Measurements from ENCODE around the gene MAP3K2.
A peak's percentile ranks its signal among the peaks of the same experiment; 100 is the strongest.

Gene MAP3K2, protein sequence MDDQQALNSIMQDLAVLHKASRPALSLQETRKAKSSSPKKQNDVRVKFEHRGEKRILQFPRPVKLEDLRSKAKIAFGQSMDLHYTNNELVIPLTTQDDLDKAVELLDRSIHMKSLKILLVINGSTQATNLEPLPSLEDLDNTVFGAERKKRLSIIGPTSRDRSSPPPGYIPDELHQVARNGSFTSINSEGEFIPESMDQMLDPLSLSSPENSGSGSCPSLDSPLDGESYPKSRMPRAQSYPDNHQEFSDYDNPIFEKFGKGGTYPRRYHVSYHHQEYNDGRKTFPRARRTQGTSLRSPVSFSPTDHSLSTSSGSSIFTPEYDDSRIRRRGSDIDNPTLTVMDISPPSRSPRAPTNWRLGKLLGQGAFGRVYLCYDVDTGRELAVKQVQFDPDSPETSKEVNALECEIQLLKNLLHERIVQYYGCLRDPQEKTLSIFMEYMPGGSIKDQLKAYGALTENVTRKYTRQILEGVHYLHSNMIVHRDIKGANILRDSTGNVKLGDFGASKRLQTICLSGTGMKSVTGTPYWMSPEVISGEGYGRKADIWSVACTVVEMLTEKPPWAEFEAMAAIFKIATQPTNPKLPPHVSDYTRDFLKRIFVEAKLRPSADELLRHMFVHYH

DNA sequence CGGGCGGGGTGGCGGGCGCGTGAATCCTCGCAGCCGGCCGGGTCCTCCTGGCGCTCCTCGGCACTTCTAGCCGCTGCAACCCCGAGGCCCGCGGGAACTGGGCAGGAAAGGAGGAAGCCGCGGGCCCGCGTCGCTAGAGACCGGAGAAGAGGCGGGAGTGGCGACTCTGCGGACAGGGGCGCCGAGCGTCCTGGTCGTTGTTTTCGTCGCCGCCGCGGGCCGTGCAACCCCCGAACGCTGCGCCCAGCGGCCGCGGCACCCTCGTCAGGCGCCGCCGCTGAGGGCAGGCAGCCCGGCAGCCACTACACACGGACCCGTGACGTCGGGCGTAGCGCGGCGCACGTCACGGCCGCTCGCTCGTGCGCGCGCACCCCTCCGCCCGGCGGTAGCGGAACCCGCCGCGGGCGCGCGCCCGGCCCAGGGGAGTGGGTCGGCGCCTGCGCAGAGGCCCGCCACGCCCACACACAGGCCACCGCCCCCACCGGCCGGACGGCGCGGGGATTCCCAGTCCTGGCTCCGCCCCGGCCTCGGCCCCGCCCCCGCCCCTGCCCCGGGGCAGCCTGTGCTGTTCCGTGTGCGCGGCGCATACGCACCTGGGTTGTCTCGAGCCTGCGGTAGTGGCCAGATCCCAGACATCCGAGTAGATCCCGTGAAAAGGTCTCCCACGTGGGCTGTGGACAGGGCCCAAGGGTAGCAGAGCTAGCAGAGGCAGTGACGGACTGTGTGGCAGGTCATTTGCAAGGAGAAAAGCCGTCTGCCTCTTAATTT is at the start of gene MAP3K2:
Gene MAP3K2 (minus strand): TSS at position 321 of the 768 bp plus-strand sequence. CDS start 44,846 bp downstream, outside the sequence.
- peak; percentile 99 for DNase-seq (ENCODE audit: extremely low spot score)
- ChIA-PET POLR2A (interaction anchor here (0.9 to 2.1 kb wide), 4 partner anchors 11 to 17 kb away, joined by 3 to 10 read pairs (median 5); no protein-coding TSS in a partner anchor), CTCF (interaction anchor here (1.1 kb wide), 1 partner anchor 17 kb away, joined by 3 read pairs; no protein-coding TSS in a partner anchor)
- no peak for TF ChIP-seq NFRKB (IDR thresholded peaks at IDR 0.05)
- TF ChIP-seq FOXK2 (IDR thresholded peaks at IDR 0.05): no peak
- TF ChIP-seq LEF1 (IDR thresholded peaks at IDR 0.05; ENCODE audit: borderline replicate concordance): no peak

DNA sequence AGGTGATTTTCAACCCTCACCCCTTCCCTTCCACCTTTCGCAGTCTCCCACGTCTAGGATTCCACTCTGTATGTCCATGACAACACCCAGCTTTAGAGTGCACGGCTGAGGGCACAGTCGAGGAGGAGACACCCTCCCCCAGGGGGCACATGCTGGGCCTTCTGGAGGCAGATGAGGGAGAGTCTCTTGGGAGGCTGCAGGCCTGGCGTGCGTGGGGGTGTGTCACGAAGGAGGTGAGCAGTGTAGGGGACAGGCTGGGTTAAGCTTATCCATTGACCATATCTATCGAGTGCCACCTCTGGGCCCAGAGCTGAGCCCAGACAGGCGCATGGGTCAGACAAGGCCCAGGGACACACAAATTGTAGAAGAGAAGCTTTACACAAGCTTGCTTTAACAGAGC is 49.3 kb upstream of the MAP3K2 start:
- no peak for TF ChIP-seq TARDBP (IDR thresholded peaks at IDR 0.05)
- no peak for TF ChIP-seq BHLHE40 (IDR thresholded peaks at IDR 0.05; ENCODE audit: borderline replicate concordance)
- TF ChIP-seq NFRKB (IDR thresholded peaks at IDR 0.05): no peak
- TF ChIP-seq FOXA1 (IDR thresholded peaks at IDR 0.05): no peak
- no peak for TF ChIP-seq SUZ12 (IDR thresholded peaks at IDR 0.05)
- no peak for DNase-seq (ENCODE audit: extremely low spot score)
- ChIA-PET POLR2A (no interaction called here), CTCF (interaction anchor here (1.0 kb wide), 1 partner anchor 21 kb away, joined by 3 read pairs; no protein-coding TSS in a partner anchor)

DNA sequence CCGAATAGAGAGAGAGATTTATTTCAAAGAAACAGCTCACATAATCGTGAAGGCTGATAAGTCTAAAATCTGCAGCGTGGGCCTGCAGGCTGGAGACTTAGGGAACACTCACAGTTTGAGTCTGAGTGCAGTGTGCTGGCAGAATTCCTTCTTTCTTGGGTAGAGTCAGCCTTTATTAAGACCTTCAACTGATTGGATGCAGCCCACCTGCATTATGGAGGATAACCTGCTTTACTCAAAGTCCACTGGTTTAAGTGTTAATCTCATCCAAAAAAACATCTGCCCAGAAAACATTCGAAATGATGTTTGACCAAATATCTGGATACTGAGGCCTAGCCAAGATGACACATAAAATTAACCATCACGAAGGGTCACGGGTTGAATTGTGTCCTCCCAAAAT is 46.7 kb upstream of the MAP3K2 start:
- TF ChIP-seq FOXA1 (IDR thresholded peaks at IDR 0.05) (no peak), ZNF384 (IDR thresholded peaks at IDR 0.05) (no peak), FOXM1 (IDR thresholded peaks at IDR 0.05; ENCODE audit: borderline replicate concordance) (no peak), TARDBP (IDR thresholded peaks at IDR 0.05) (no peak), ELF4 (IDR thresholded peaks at IDR 0.05) (no peak), PKNOX1 (IDR thresholded peaks at IDR 0.05) (no peak), ARNT (IDR thresholded peaks at IDR 0.05) (no peak), BHLHE40 (IDR thresholded peaks at IDR 0.05; ENCODE audit: borderline replicate concordance) (no peak), FOXK2 (IDR thresholded peaks at IDR 0.05) (no peak), CTBP1 (IDR thresholded peaks at IDR 0.05; ENCODE audit: borderline replicate concordance) (no peak), SP1 (IDR thresholded peaks at IDR 0.05) (no peak), L3MBTL2 (conservative IDR thresholded peaks at IDR 0.05) (no peak)
- no peak for DNase-seq (ENCODE audit: extremely low spot score)
- CTCF ChIA-PET: no interaction called here
- POLR2A ChIA-PET: no interaction called here

DNA sequence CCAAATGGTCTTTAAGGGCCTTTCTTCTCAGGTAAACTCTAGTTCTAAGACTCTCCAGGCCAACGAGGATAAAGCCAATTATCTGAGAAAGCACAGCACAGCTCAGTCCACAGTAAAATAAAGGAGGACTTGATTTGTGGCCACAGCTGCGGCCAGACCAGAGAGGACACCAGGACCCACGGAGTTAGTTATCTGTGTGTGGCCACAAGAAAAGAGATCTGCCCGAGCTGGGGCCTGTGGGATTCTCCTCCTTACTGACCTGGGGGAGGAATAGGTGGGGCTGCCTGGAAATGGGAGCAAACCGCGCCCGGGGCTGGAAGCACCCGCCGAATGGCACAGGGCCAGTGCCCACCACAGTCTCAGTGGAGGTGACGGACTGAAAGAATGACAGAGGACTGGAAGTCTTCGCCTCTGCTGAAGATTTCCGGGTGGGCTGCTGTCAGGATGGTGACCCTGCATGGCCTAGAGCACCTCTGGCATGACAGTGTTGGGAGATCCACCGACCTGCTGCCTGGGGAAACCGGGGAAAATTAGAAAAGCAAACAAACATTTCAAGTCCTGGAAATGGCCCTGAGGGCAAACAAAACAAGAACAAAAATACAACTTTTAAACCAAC is 43.7 kb upstream of the MAP3K2 start:
- DNase-seq (ENCODE audit: extremely low spot score): no peak
- CTCF ChIA-PET: no interaction called here
- TF ChIP-seq FOXA1 (IDR thresholded peaks at IDR 0.05) (no peak), ZNF384 (IDR thresholded peaks at IDR 0.05) (no peak), TARDBP (IDR thresholded peaks at IDR 0.05) (no peak), ELF4 (IDR thresholded peaks at IDR 0.05) (no peak), PKNOX1 (IDR thresholded peaks at IDR 0.05) (no peak), HDGF (IDR thresholded peaks at IDR 0.05; ENCODE audit: borderline replicate concordance) (no peak)
- POLR2A ChIA-PET: no interaction called here

DNA sequence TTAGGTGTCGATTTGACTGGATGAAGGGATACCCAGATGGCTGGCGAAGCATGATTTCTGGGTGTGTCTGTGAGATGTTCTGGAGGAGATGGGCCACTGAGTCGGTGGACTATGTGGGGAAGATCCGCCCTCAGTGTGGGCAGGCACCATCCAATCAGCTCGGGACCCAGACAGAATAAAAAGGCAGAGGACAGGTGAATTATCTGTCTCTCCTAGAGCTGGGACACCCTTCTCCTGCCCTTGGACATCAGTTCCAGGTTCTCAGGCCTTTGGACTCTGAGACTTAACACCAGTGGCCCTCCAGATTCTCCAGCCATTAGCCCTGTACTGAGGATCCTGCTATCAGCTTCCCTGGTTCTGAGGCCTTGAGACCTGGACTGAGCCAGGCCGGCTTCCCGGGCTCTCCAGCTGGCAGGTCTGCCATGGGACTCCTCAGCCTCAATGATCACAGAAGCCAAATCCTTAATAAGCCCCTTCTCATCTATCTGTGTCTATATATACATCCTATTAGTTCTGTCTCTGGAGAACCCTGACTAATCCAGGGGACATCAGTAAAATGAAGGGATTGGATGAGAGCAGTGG is 42.2 kb upstream of the MAP3K2 start:
- no peak for TF ChIP-seq CTBP1 (IDR thresholded peaks at IDR 0.05; ENCODE audit: borderline replicate concordance)
- no peak for TF ChIP-seq TARDBP (IDR thresholded peaks at IDR 0.05)
- TF ChIP-seq PKNOX1 (IDR thresholded peaks at IDR 0.05): no peak
- TF ChIP-seq SP1 (IDR thresholded peaks at IDR 0.05): no peak
- no peak for TF ChIP-seq BHLHE40 (IDR thresholded peaks at IDR 0.05; ENCODE audit: borderline replicate concordance)
- no peak for TF ChIP-seq ZNF384 (IDR thresholded peaks at IDR 0.05)
- TF ChIP-seq LEF1 (IDR thresholded peaks at IDR 0.05; ENCODE audit: borderline replicate concordance): no peak
- no peak for TF ChIP-seq ARNT (IDR thresholded peaks at IDR 0.05)
- no peak for TF ChIP-seq SUZ12 (IDR thresholded peaks at IDR 0.05)
- TF ChIP-seq L3MBTL2 (conservative IDR thresholded peaks at IDR 0.05): no peak
- TF ChIP-seq ELF4 (IDR thresholded peaks at IDR 0.05): no peak
- no peak for TF ChIP-seq FOXA1 (IDR thresholded peaks at IDR 0.05)
- no peak for TF ChIP-seq NFRKB (IDR thresholded peaks at IDR 0.05)
- no peak for TF ChIP-seq FOXK2 (IDR thresholded peaks at IDR 0.05)
- TF ChIP-seq HDGF (IDR thresholded peaks at IDR 0.05; ENCODE audit: borderline replicate concordance): no peak
- DNase-seq (ENCODE audit: extremely low spot score): no peak
- ChIA-PET POLR2A (interaction anchor here (1.2 kb wide), 1 partner anchor 12 kb away, joined by 3 read pairs; the partner anchor contains the start of gene PROC), CTCF (interaction anchor here (0.6 kb wide), 1 partner anchor 208 kb away, joined by 3 read pairs; no protein-coding TSS in a partner anchor)

Data from HEK293T (cell line).